Measurements from ENCODE around the gene STARD7.

The STARD7 gene

DNA sequence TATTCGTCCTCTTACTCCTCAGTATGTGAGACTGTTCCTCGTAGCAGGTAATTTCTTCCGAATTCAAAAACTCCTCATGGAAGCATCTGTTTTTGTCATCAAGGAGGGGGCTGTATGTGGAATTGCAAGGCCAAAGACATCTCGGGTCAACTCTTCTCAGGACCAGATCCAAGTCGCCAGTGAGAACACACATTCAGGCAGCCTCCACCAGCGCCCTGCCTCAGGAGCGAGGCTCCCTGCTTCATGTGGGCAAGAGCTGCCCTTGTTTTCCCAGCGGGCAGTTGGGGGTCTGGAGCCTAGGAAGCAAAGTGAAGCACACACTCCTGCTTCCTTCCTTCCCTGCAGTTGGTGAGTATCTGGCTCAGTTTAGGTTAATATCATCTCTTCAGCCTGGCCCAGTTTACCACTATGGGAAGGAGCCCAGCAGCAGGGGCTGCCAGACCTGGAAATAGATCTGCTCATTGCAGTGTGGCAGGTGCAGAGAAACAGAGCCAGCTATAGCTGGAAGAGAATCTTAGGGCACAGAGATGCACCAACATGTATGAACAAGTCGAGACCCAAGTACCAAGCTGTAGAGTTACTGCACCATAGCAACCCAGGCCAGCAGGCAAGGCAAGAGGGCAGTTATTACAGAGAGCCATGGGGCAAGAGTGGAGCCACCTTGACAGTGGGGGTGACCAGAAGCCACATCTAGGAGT lies 31.9 kb upstream of the STARD7 start:
- Histone ChIP-seq H3K27ac (no peak overlapping the region), H3K9ac (ENCODE audit: insufficient read length) (no peak overlapping the region), H3K36me3 (ENCODE audit: insufficient read depth, low read length) (no peaks in the 10 kb centered on the region), H3K9me3 (ENCODE audit: low read depth, low read length) (no peaks in the 10 kb centered on the region), H3K4me3 (no peak overlapping the region)
- no peak for TF ChIP-seq POLR2AphosphoS5 (IDR thresholded peaks at IDR 0.05; ENCODE audit: borderline replicate concordance, low read depth, low read length)
- TF ChIP-seq FOXP2 (optimal IDR thresholded peaks at IDR 0.05; ENCODE audit: control extremely low read depth, extremely low read length, insufficient read depth): no peak
- TF ChIP-seq EZH2 (IDR thresholded peaks at IDR 0.05): no peak
- DNase-seq (ENCODE audit: low read depth, low spot score): no peak

DNA sequence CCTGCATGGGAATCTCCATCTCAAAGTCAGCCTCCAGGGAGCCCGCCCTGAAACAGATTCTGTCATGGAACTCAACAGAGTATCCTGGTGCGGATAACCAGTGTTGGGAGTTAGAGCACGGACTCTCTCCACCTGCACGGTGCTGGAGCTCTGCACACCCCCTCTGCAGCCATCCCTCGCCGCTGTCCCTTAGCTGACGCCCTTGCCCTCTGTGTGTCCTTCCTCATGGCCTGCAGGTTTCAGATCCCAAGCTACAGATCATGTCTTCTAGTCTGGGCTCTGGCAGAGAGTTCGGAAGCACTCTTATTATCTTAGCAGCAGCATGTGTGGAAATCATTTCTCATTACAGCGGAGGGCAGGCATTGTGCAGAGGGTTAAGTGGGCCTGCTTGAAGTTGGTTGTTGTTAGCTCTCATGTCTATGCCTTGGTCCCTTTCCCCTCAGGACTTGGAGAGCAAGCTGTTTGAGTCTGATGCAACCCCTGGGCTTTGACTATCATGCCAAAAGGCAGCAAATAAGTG lies 31.2 kb upstream of the STARD7 start:
- H3K9ac ChIP-seq (ENCODE audit: insufficient read length): no peak overlapping the region
- H3K9me3 ChIP-seq (ENCODE audit: low read depth, low read length): no peaks in the 10 kb centered on the region
- TF ChIP-seq EZH2 (IDR thresholded peaks at IDR 0.05) (no peak), FOXP2 (optimal IDR thresholded peaks at IDR 0.05; ENCODE audit: control extremely low read depth, extremely low read length, insufficient read depth) (no peak), POLR2AphosphoS5 (IDR thresholded peaks at IDR 0.05; ENCODE audit: borderline replicate concordance, low read depth, low read length) (no peak)
- no peak for DNase-seq (ENCODE audit: low read depth, low spot score)
- H3K4me3 ChIP-seq: no peak overlapping the region
- no peaks in the 10 kb centered on the region for H3K36me3 ChIP-seq (ENCODE audit: insufficient read depth, low read length)
- H3K27ac ChIP-seq: no peak overlapping the region

DNA sequence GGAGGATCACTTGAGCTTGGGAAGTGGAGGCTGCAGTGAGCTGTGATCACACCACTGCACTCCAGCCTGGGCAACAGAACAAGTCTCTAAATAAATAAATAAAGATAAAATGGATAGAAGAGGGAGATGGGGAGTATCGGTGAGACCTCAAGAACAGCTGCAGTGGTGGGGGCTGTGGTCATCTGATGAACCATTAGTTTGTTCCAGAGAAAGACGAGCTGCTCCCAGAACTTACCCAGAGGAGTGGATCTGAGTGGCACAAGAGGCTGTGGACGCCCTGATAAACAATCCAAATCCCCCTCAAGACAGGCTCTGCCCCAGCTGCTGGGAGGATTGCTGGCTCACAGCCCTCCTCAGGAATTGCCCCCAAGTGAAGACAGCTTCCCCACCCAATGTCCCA lies 30.5 kb upstream of the STARD7 start:
- DNase-seq (ENCODE audit: low read depth, low spot score): no peak
- Histone ChIP-seq H3K9ac (ENCODE audit: insufficient read length) (no peak overlapping the region), H3K4me3 (no peak overlapping the region), H3K27ac (no peak overlapping the region), H3K9me3 (ENCODE audit: low read depth, low read length) (no peaks in the 10 kb centered on the region), H3K36me3 (ENCODE audit: insufficient read depth, low read length) (no peaks in the 10 kb centered on the region)
- TF ChIP-seq FOXP2 (optimal IDR thresholded peaks at IDR 0.05; ENCODE audit: control extremely low read depth, extremely low read length, insufficient read depth) (no peak), POLR2AphosphoS5 (IDR thresholded peaks at IDR 0.05; ENCODE audit: borderline replicate concordance, low read depth, low read length) (no peak), EZH2 (IDR thresholded peaks at IDR 0.05) (no peak)

DNA sequence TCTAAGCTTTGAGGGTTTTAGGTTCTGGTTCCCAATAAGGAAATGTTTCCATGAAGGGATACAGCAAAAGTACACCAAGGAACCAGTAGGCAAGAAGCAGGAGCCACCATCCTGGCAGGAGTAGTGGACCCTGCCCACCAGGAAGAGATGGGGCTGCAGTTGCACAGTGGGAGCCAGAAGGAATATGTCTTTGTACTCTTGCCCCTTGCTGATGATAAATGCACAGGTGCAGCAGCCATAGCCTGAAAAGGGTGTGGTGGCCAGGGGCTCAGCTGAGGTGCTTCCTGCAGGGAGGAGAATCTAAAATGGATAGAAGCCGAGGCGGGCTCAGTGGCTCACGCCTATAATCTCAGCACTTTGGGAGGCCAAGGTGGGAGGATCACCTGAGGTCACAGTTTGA lies 29.6 kb upstream of the STARD7 start:
- no peak for DNase-seq (ENCODE audit: low read depth, low spot score)
- no peak overlapping the region for H3K9ac ChIP-seq (ENCODE audit: insufficient read length)
- H3K27ac ChIP-seq: no peak overlapping the region
- no peak overlapping the region for H3K4me3 ChIP-seq
- no peaks in the 10 kb centered on the region for H3K9me3 ChIP-seq (ENCODE audit: low read depth, low read length)
- no peak for TF ChIP-seq FOXP2 (optimal IDR thresholded peaks at IDR 0.05; ENCODE audit: control extremely low read depth, extremely low read length, insufficient read depth)
- no peaks in the 10 kb centered on the region for H3K36me3 ChIP-seq (ENCODE audit: insufficient read depth, low read length)

DNA sequence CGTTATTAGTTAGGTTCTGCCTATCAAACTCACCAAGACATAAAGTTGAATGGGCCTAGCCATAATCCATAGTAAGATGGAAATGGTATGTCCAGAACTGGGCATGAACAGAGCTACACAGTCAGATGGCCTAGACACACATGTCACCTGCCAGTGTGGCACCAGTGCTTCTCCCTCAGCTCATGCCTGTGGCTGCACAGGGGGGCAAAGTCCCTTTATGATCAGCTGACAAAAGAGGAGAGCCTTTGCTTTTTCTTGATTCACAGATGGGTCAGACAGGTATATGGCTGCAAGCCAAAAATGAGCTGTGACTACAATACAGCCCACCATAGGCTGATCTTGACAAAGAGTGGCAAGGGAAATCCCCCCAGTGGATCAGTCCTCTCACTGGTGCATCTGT lies 28.3 kb upstream of the STARD7 start:
- Histone ChIP-seq H3K27ac (no peak overlapping the region), H3K9ac (ENCODE audit: insufficient read length) (no peak overlapping the region), H3K4me3 (no peak overlapping the region), H3K9me3 (ENCODE audit: low read depth, low read length) (no peaks in the 10 kb centered on the region), H3K36me3 (ENCODE audit: insufficient read depth, low read length) (no peaks in the 10 kb centered on the region)
- no peak for TF ChIP-seq POLR2AphosphoS5 (IDR thresholded peaks at IDR 0.05; ENCODE audit: borderline replicate concordance, low read depth, low read length)
- TF ChIP-seq EZH2 (IDR thresholded peaks at IDR 0.05): no peak
- TF ChIP-seq FOXP2 (optimal IDR thresholded peaks at IDR 0.05; ENCODE audit: control extremely low read depth, extremely low read length, insufficient read depth): no peak
- no peak for DNase-seq (ENCODE audit: low read depth, low spot score)

DNA sequence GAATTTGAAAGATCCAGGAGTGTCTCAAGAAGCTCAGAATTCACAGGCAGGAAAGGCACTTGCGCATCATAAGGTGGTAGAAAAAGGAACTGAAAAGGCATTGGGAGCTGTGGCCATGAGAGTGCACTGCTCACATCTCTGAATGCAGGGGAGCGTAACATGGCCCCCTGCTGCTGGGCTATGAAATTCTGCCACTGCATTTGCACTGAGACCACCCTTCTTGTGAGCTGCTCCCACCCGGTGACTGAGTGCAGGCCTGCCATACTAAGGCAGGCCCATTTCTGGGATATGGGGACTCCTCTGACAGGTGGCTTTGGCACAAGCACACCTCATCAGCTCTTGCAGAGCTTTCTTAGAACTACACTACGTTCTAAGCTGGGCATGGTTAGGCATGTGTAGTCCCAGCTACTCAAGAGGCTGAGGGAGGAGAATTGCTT lies 25.3 kb upstream of the STARD7 start:
- H3K4me3 ChIP-seq: no peak overlapping the region
- H3K9ac ChIP-seq (ENCODE audit: insufficient read length): no peak overlapping the region
- no peak overlapping the region for H3K27ac ChIP-seq
- no peak for DNase-seq (ENCODE audit: low read depth, low spot score)
- no peak for TF ChIP-seq EZH2 (IDR thresholded peaks at IDR 0.05)
- no peak for TF ChIP-seq FOXP2 (optimal IDR thresholded peaks at IDR 0.05; ENCODE audit: control extremely low read depth, extremely low read length, insufficient read depth)
- TF ChIP-seq POLR2AphosphoS5 (IDR thresholded peaks at IDR 0.05; ENCODE audit: borderline replicate concordance, low read depth, low read length): no peak
- H3K9me3 ChIP-seq (ENCODE audit: low read depth, low read length): no peaks in the 10 kb centered on the region
- H3K36me3 ChIP-seq (ENCODE audit: insufficient read depth, low read length): no peaks in the 10 kb centered on the region

DNA sequence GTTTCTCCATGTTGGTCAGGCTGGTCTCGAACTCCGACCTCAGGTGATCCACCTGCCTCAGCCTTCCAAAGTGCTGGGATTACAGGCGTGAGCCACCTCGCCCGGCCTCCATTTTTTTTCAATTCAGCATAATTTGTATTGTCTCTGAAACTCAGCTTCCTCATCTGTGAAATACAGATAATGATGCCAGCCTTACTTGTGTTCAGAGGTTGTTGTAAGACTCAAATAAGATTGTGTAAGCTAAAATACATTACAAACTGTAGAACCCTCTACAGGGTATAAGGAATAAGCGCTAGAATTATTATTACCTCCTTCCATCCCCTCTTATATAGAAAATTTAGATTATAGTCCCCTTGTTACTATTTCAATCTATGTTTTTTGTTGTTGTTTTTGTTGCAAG lies 24.8 kb upstream of the STARD7 start:
- DNase-seq (ENCODE audit: low read depth, low spot score): no peak
- Histone ChIP-seq H3K36me3 (ENCODE audit: insufficient read depth, low read length) (no peaks in the 10 kb centered on the region), H3K9me3 (ENCODE audit: low read depth, low read length) (no peaks in the 10 kb centered on the region), H3K27ac (no peak overlapping the region), H3K4me3 (no peak overlapping the region), H3K9ac (ENCODE audit: insufficient read length) (no peak overlapping the region)
- TF ChIP-seq FOXP2 (optimal IDR thresholded peaks at IDR 0.05; ENCODE audit: control extremely low read depth, extremely low read length, insufficient read depth) (no peak), POLR2AphosphoS5 (IDR thresholded peaks at IDR 0.05; ENCODE audit: borderline replicate concordance, low read depth, low read length) (no peak), EZH2 (IDR thresholded peaks at IDR 0.05) (no peak)

DNA sequence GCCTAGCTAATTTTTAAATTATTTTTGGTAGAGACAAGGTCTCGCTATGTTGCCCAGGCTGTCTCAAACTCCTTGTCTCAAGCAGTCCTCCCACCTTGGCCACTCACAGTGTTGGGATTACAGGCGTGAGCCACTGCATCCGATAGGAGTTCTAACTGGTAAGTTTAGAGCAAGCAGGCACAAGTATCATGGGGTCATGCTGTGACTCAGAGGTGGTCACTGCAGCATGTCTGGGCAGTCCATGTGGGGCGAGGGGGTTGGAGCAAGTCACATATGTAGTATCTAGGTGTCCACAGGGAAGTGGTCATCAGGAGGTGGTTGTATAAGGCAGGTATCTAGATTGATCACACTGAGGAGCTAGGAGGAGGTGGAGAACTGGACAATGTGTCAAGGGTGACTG lies 22.7 kb upstream of the STARD7 start:
- DNase-seq (ENCODE audit: low read depth, low spot score): no peak
- Histone ChIP-seq H3K36me3 (ENCODE audit: insufficient read depth, low read length) (no peaks in the 10 kb centered on the region), H3K9me3 (ENCODE audit: low read depth, low read length) (no peaks in the 10 kb centered on the region), H3K9ac (ENCODE audit: insufficient read length) (no peak overlapping the region), H3K4me3 (no peak overlapping the region), H3K27ac (no peak overlapping the region)
- TF ChIP-seq POLR2AphosphoS5 (IDR thresholded peaks at IDR 0.05; ENCODE audit: borderline replicate concordance, low read depth, low read length) (no peak), EZH2 (IDR thresholded peaks at IDR 0.05) (no peak), FOXP2 (optimal IDR thresholded peaks at IDR 0.05; ENCODE audit: control extremely low read depth, extremely low read length, insufficient read depth) (no peak)

Measured in SK-N-MC (cell line).